H1 (cell line): ENCODE results near the gene FAH. TPM values are rescaled to one million over a fixed set of nuclear protein-coding genes. Genes with fewer than 3 reads are reported as not detected.

ENCODE experiments used
- CTCF ChIA-PET: fragments of 300-600 bp; sonication (Branson Sonifier 250); formaldehyde crosslinking; loops from one replicate; lab custom pipeline; 2021; ENCODE audit not compliant: partially characterized antibody; lab: Charles Lee
- POLR2A ChIA-PET: fragments of 300-600 bp; sonication (Branson Sonifier 250); formaldehyde crosslinking; loops from one replicate; lab custom pipeline; 2021; ENCODE audit warnings: inconsistent platforms; ENCODE audit not compliant: partially characterized antibody; lab: Charles Lee
- DNase-seq, 2 experiments: peaks; one replicate each; pipeline versions ENCODE4 v3.0.0 to v3.0.0-alpha.2; 2010 to 2022; ENCODE audit warnings: low spot score in 2 of 2, low read depth in 1 of 2, mixed read lengths in 1 of 2
- FAIRE-seq: peaks from 2 replicates; lab custom pipeline; 2011; peaks lifted over from hg19 to GRCh38; lab: Jason Lieb, UNC
- H2AFZ ChIP-seq: 2 replicates; pipeline ENCODE4 v1.8.1; 2012; ENCODE audit warnings: low read length, inconsistent platforms
- H2AK5ac ChIP-seq: 2 replicates; pipeline ENCODE4 v1.6.1; 2013; ENCODE audit warnings: low read depth, low read length
- H2BK120ac ChIP-seq: replicated peaks from 2 replicates; pipeline ENCODE3; 2013; ENCODE audit warnings: low read depth, low read length, inconsistent platforms
- H2BK12ac ChIP-seq: 2 replicates; pipeline ENCODE4 v1.6.1; 2013; ENCODE audit warnings: low read depth, low read length
- H2BK15ac ChIP-seq: 2 replicates; pipeline ENCODE4 v1.6.1; 2013; ENCODE audit warnings: low read length
- H2BK20ac ChIP-seq: 2 replicates; pipeline ENCODE4 v1.6.1; 2013; ENCODE audit warnings: low read length
- H2BK5ac ChIP-seq: 2 replicates; pipeline ENCODE4 v1.6.1; 2013; ENCODE audit warnings: low read depth, low read length
- H3K14ac ChIP-seq: 2 replicates; pipeline ENCODE4 v1.6.1; 2013; ENCODE audit warnings: inconsistent platforms; ENCODE audit not compliant: insufficient read length
- H3K18ac ChIP-seq: 2 replicates; pipeline ENCODE4 v1.6.1; 2013; ENCODE audit warnings: low read length; ENCODE audit errors: extremely low read depth
- H3K23ac ChIP-seq: 2 replicates; pipeline ENCODE4 v1.6.1; 2013; ENCODE audit warnings: inconsistent platforms; ENCODE audit not compliant: insufficient read length
- H3K23me2 ChIP-seq: 2 replicates; pipeline ENCODE4 v1.6.1; 2013; ENCODE audit warnings: low read depth, low read length
- H3K27ac ChIP-seq: 2 replicates; pipeline ENCODE4 v1.6.1; 2011; ENCODE audit warnings: low read depth, low read length, inconsistent platforms
- H3K27me3 ChIP-seq, 4 experiments: replicated peaks in 1 of 4; 1 replicate in 1 of 4; 2 replicates in 3 of 4; pipeline versions ENCODE4 v1.6.1 to v1.8.1; 2011 to 2013; ENCODE audit warnings: low read length in 3 of 4, mild to moderate bottlenecking in 3 of 4, inconsistent platforms in 2 of 4, mixed read lengths in 2 of 4, moderate library complexity in 1 of 4; ENCODE audit not compliant: control insufficient read depth in 3 of 4, insufficient read depth in 3 of 4; ENCODE audit errors: extremely low read depth in 1 of 4
- H3K36me3 ChIP-seq, 4 experiments: 2 replicates each; pipeline versions ENCODE4 v1.6.1 to v1.8.1; 2011 to 2013; ENCODE audit warnings: mild to moderate bottlenecking in 4 of 4, low read length in 3 of 4, moderate library complexity in 2 of 4, control low read depth in 1 of 4, inconsistent platforms in 1 of 4; ENCODE audit not compliant: insufficient read depth in 4 of 4, control insufficient read depth in 2 of 4
- H3K4ac ChIP-seq: replicated peaks from 2 replicates; pipeline ENCODE3; 2013; ENCODE audit warnings: low read length, low read depth, mixed read lengths, inconsistent platforms; ENCODE audit not compliant: insufficient read length
- H3K4me1 ChIP-seq, 4 experiments: replicated peaks in 1 of 4; 1 replicate in 1 of 4; 2 replicates in 3 of 4; pipeline versions ENCODE4 v1.6.1 to v1.8.1; 2011 to 2013; ENCODE audit warnings: low read length in 3 of 4, inconsistent platforms in 2 of 4, mixed read lengths in 1 of 4; ENCODE audit not compliant: insufficient read depth in 4 of 4, control insufficient read depth in 3 of 4
- H3K4me2 ChIP-seq, 2 experiments: 2 replicates each; pipeline versions ENCODE4 v1.6.1 to v1.8.1; 2011 to 2013; ENCODE audit warnings: low read depth in 2 of 2, low read length in 2 of 2, control low read depth in 1 of 2, inconsistent platforms in 1 of 2, mild to moderate bottlenecking in 1 of 2; ENCODE audit not compliant: insufficient read depth in 1 of 2
- H3K4me3 ChIP-seq, 4 experiments: fragments of 200-600, 300-600 bp in 1 of 4; sonication (generic), shearing (Covaris generic), sonication (Bioruptor Twin) in 1 of 4; 2 replicates each; pipeline versions ENCODE4 v1.5.1 to v1.8.1; 2011 to 2016; ENCODE audit warnings: low read length in 4 of 4, low read depth in 3 of 4, control low read depth in 2 of 4, inconsistent platforms in 2 of 4, mild to moderate bottlenecking in 2 of 4, mixed read lengths in 1 of 4, moderate library complexity in 1 of 4; ENCODE audit not compliant: insufficient read depth in 2 of 4; ENCODE audit errors: extremely low read depth in 1 of 4
- H3K56ac ChIP-seq: replicated peaks from 2 replicates; pipeline ENCODE3; 2013; ENCODE audit warnings: low read depth, mild to moderate bottlenecking, mixed read lengths, low read length, inconsistent platforms; ENCODE audit not compliant: insufficient read length
- H3K79me1 ChIP-seq: 2 replicates; pipeline ENCODE4 v1.6.1; 2013; ENCODE audit warnings: low read depth, low read length, control low read depth
- H3K79me2 ChIP-seq, 2 experiments: 2 replicates each; pipeline versions ENCODE4 v1.6.1 to v1.8.1; 2012 to 2013; ENCODE audit warnings: low read length in 2 of 2, mild to moderate bottlenecking in 2 of 2, inconsistent platforms in 1 of 2; ENCODE audit not compliant: insufficient read depth in 2 of 2, control insufficient read depth in 1 of 2
- H3K9ac ChIP-seq, 4 experiments: replicated peaks in 1 of 4; 1 replicate in 1 of 4; 2 replicates in 3 of 4; pipeline versions ENCODE4 v1.6.1 to v1.8.1; 2011 to 2013; ENCODE audit warnings: low read depth in 3 of 4, low read length in 3 of 4, control low read depth in 2 of 4, mild to moderate bottlenecking in 2 of 4, moderate library complexity in 2 of 4, inconsistent platforms in 1 of 4; ENCODE audit errors: extremely low read depth in 1 of 4
- H3K9me3 ChIP-seq, 2 experiments: 2 replicates each; pipeline versions ENCODE4 v1.6.1 to v1.8.1; 2012 to 2013; ENCODE audit warnings: mild to moderate bottlenecking in 2 of 2, moderate library complexity in 2 of 2, control low read depth in 1 of 2, inconsistent platforms in 1 of 2, low read depth in 1 of 2, low read length in 1 of 2, mixed read lengths in 1 of 2; ENCODE audit not compliant: insufficient read depth in 2 of 2
- H4K20me1 ChIP-seq, 2 experiments: replicated peaks in 1 of 2; 2 replicates each; pipeline versions ENCODE3 to v1.8.1; 2011 to 2013; ENCODE audit warnings: inconsistent platforms in 2 of 2, low read length in 2 of 2, mild to moderate bottlenecking in 1 of 2; ENCODE audit not compliant: insufficient read depth in 2 of 2, control insufficient read depth in 1 of 2
- H4K5ac ChIP-seq: 2 replicates; pipeline ENCODE4 v1.6.1; 2013; ENCODE audit warnings: low read length, low read depth, mixed read lengths, inconsistent platforms; ENCODE audit not compliant: insufficient read length
- H4K8ac ChIP-seq: 2 replicates; pipeline ENCODE4 v1.8.0; 2013; ENCODE audit warnings: mild to moderate bottlenecking, moderate library complexity, low read length, inconsistent platforms; ENCODE audit not compliant: insufficient read depth; ENCODE audit errors: extremely low read depth
- H4K91ac ChIP-seq: replicated peaks from 2 replicates; pipeline ENCODE3; 2013; ENCODE audit warnings: low read length, mixed read lengths, inconsistent platforms; ENCODE audit not compliant: insufficient read length
- BACH1 ChIP-seq: IDR thresholded peaks from 2 replicates; pipeline ENCODE4 v1.6.1; 2012; ENCODE audit warnings: low read length, improper control_type of control experiment
- CHD1 ChIP-seq: IDR thresholded peaks from 2 replicates; pipeline ENCODE4 v1.6.1; 2012; ENCODE audit warnings: low read depth, low read length, improper control_type of control experiment
- CREB1 ChIP-seq: IDR thresholded peaks from 2 replicates; pipeline ENCODE4 v1.6.1; 2012; ENCODE audit warnings: inconsistent platforms
- CTBP2 ChIP-seq: IDR thresholded peaks from 2 replicates; pipeline ENCODE4 v1.7.0; 2011; ENCODE audit warnings: borderline replicate concordance, mild to moderate bottlenecking, moderate library complexity, mixed read lengths, low read length; ENCODE audit not compliant: insufficient read depth, insufficient read length
- EZH2 ChIP-seq: fragments of 200-600 bp; sonication (generic); IDR thresholded peaks from 2 replicates; pipeline ENCODE4 v1.7.1; 2012; ENCODE audit warnings: low read depth, mild to moderate bottlenecking, moderate library complexity, low read length, inconsistent platforms; ENCODE audit not compliant: severe bottlenecking
- FOSL1 ChIP-seq: IDR thresholded peaks from 2 replicates; pipeline ENCODE4 v1.6.1; 2011; ENCODE audit warnings: mild to moderate bottlenecking, low read depth, low read length, moderate library complexity; ENCODE audit not compliant: insufficient read depth
- HDAC6 ChIP-seq: IDR thresholded peaks from one replicate; pipeline ENCODE4 v1.7.1; 2012; ENCODE audit warnings: low read depth, mild to moderate bottlenecking, inconsistent platforms, low read length, moderate library complexity
- KDM5A ChIP-seq: fragments of 200-600 bp; IDR thresholded peaks from 2 replicates; pipeline ENCODE4 v1.7.1; 2012; ENCODE audit warnings: mild to moderate bottlenecking, low read length, inconsistent platforms, mixed read lengths
- NRF1 ChIP-seq: IDR thresholded peaks from 2 replicates; pipeline ENCODE4 v1.6.1; 2011; ENCODE audit warnings: mild to moderate bottlenecking, low read depth, low read length, improper control_type of control experiment
- WGBS, 2 experiments: shearing (Covaris generic) in 1 of 2; methylation state at CpG; one replicate each; pipeline versions ENCODE4 v1.1.6 to v1.1.7; 2013 to 2015; ENCODE audit warnings: low lambda C conversion rate in 2 of 2, mixed read lengths in 2 of 2, inconsistent platforms in 1 of 2, low coverage in 1 of 2, missing lambda C conversion rate in 1 of 2; ENCODE audit not compliant: insufficient replicate concordance in 2 of 2, insufficient coverage in 1 of 2, insufficient read length in 1 of 2; ENCODE audit errors: extremely low coverage in 1 of 2, missing lambda C conversion rate in 1 of 2; 5-methylcytosine and 5-hydroxymethylcytosine counted together
- polyA plus RNA-seq, 7 experiments: library from polyadenylated mRNA; depleted of rRNA in 3 of 7; stranded (reverse) in 5 of 7; unstranded in 2 of 7; fragments of >200 nt in 5 of 7; fragments of 200-250 nt in 2 of 7; gene quantifications; 1 replicate in 5 of 7; 2 replicates in 1 of 7; 4 replicates in 1 of 7; pipeline versions ENCODE4 v1.2.1 to v1.2.3, GENCODE V29; 2011 to 2013; ENCODE audit warnings: missing spikeins in 2 of 7, mixed read lengths in 2 of 7
- total RNA-seq: library from RNA; stranded (reverse); fragmentation: NEBNext Ultra II Directional; extraction: Animal tissue kit (Norgen Biotek cat#: 25700); gene quantifications from 2 replicates; pipeline ENCODE4 v1.2.1, GENCODE V29; 2021

Gene FAH
- total and polyA plus RNA-seq, 2 of the 8 experiments (the other 6 are each of a cell fraction or from before 2014, with no cell fraction given) = 20.0 to 21.7 TPM

GRCh38 chr15:80132382-80132781 lies 20.4 kb upstream of the FAH start:
- POLR2A ChIA-PET = no interaction called here
- CTCF ChIA-PET = no interaction called here

More at GRCh38 chr15:80132382-80132781, 20.4 kb upstream of the FAH start:
- Histone ChIP-seq H3K23me2 (no peaks in the 10 kb centered on the region), H2BK120ac (no peak overlapping the region), H3K14ac (no peak overlapping the region), H4K91ac (no peak overlapping the region), H3K4me1 (no peaks in the 10 kb centered on the region), H3K79me1 (no peaks in the 10 kb centered on the region), H2BK20ac (no peak overlapping the region), H3K9me3 (no peaks in the 10 kb centered on the region), H3K4ac (no peak overlapping the region), H2AK5ac (no peak overlapping the region), H2BK5ac (no peak overlapping the region), H3K23ac (no peak overlapping the region), H3K79me2 (no peaks in the 10 kb centered on the region), H2BK12ac (no peak overlapping the region), H3K9ac (no peak overlapping the region), H3K27me3 (no peaks in the 10 kb centered on the region), H3K36me3 (peaks cover 0 to 38% (median 13%) of the 10 kb centered on the region in 4 experiments; a peak in 5 of 8 replicates), H4K5ac (no peak overlapping the region), H3K27ac (no peak overlapping the region), H4K8ac (no peak overlapping the region), H3K18ac (no peak overlapping the region), H4K20me1 (no peaks in the 10 kb centered on the region), H3K4me3 (no peak overlapping the region), H3K56ac (no peak overlapping the region), H2AFZ (no peak overlapping the region), H2BK15ac (no peak overlapping the region), H3K4me2 (no peak overlapping the region)
- no peak for DNase-seq
- no peak for TF ChIP-seq NRF1
- no peak for TF ChIP-seq CHD1
- TF ChIP-seq EZH2 = no peak
- TF ChIP-seq HDAC6 = no peak
- no peak for TF ChIP-seq KDM5A
- no peak for TF ChIP-seq CTBP2
- no peak for TF ChIP-seq CREB1
- no peak for TF ChIP-seq FOSL1
- TF ChIP-seq BACH1 = no peak
- FAIRE-seq = no peak
- WGBS, 2 experiments = 95% methylated on average over 3 of the region's 3 CpGs; no CpG with 5 or more reads in 1 of the 2 experiments
